ENCODE results near the gene SCRT2.

SCRT2 gene

GRCh38 chr20:634148-634925, 41.3 kb downstream of the SCRT2 start:
- no peak for DNase-seq (ENCODE audit: low spot score)

- DNase-seq (ENCODE audit: low spot score), result no peak
These were observed 44.5 kb downstream of the SCRT2 start for GRCh38 chr20:631101-631500.

- no peak for DNase-seq (ENCODE audit: low spot score)
These were observed 49.0 kb downstream of the SCRT2 start for GRCh38 chr20:626579-626978.

- no peak for DNase-seq (ENCODE audit: low spot score)
These were observed 50.2 kb downstream of the SCRT2 start for GRCh38 chr20:625360-625932.

GRCh38 chr20:623704-624103, 51.9 kb downstream of the SCRT2 start:
- no peak for DNase-seq (ENCODE audit: low spot score)

- DNase-seq (ENCODE audit: low spot score), result no peak
These were observed 52.6 kb downstream of the SCRT2 start for GRCh38 chr20:623021-623420.

- no peak for DNase-seq (ENCODE audit: low spot score)
These were observed 53.4 kb downstream of the SCRT2 start for GRCh38 chr20:622161-622560.

- peak; percentile 79 for DNase-seq (ENCODE audit: low spot score)
These were observed 54.4 kb downstream of the SCRT2 start for GRCh38 chr20:621125-621756.

- no peak for DNase-seq (ENCODE audit: low spot score)
These were observed 55.4 kb downstream of the SCRT2 start for GRCh38 chr20:620246-620645.

- DNase-seq (ENCODE audit: low spot score), result no peak
These were observed 56.6 kb downstream of the SCRT2 start for GRCh38 chr20:618980-619379.

- DNase-seq (ENCODE audit: low spot score), result no peak
These were observed 57.5 kb downstream of the SCRT2 start for GRCh38 chr20:617934-618690.

GRCh38 chr20:615514-615913, 60.1 kb downstream of the SCRT2 start:
- no peak for DNase-seq (ENCODE audit: low spot score)

GRCh38 chr20:611843-612185, 63.8 kb downstream of the SCRT2 start:
- no peak for DNase-seq (ENCODE audit: low spot score)

Measured in kidney tubule cell (primary cell).